ENCODE data around the gene BHLHE40.

BHLHE40 gene

GRCh38 chr3:5010706-5011554 is 31.7 kb downstream of the BHLHE40 start:
- no peak for TF ChIP-seq CTCF (IDR thresholded peaks at IDR 0.05; ENCODE audit: borderline replicate concordance, control extremely low read depth, extremely low read depth, insufficient read depth, missing control alignments)
- DNase-seq (ENCODE audit: low spot score) = no peak
- in situ Hi-C loops (cut with MboI; ENCODE audit: low sequenced_read_pairs, unreplicated experiment) = no loop called here

DNA sequence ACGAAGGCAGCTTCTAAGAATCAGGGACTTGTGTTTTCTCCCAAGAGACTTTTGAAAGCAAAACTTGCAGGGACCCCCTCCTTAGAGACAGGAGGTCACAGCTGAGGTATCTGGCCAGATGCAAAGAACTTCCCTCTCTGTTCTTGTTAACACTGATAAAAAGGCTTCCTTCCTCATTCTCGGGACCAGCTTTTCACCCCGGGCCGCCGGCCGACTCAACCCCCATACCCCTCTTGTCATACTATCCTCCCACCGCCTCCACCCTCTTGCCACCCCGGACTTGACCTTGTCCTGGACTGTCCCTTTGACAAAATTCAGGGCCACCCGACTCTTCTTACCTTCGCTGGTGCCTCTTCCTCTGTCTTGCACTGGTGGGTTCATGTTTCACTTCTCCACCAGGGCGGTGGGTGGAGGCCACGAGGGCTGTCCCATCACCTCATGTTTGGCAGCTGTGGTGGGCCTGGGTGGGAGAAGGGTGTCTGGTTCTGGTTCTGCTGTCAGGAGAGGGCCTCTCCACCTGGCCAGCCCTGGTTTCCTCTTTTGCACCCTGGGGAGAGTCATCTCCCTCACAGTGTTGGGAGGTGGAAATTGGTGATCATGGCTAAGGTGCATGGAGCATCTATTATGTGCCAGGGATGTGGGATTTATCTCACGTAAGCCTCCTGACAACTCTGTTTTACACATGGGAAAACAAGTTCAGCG is 32.5 kb downstream of the BHLHE40 start:
- peak; percentile 78 for DNase-seq (ENCODE audit: low spot score)
- no peak for TF ChIP-seq CTCF (IDR thresholded peaks at IDR 0.05; ENCODE audit: borderline replicate concordance, control extremely low read depth, extremely low read depth, insufficient read depth, missing control alignments)
- in situ Hi-C loops (cut with MboI; ENCODE audit: low sequenced_read_pairs, unreplicated experiment) = no loop called here

- no peak for DNase-seq (ENCODE audit: low spot score)
- no peak for TF ChIP-seq CTCF (IDR thresholded peaks at IDR 0.05; ENCODE audit: borderline replicate concordance, control extremely low read depth, extremely low read depth, insufficient read depth, missing control alignments)
Observed at GRCh38 chr3:5012367-5012766, 33.1 kb downstream of the BHLHE40 start.

GRCh38 chr3:5013021-5013906 is 34.0 kb downstream of the BHLHE40 start:
- DNase-seq (ENCODE audit: low spot score) = no peak
- no peak for TF ChIP-seq CTCF (IDR thresholded peaks at IDR 0.05; ENCODE audit: borderline replicate concordance, control extremely low read depth, extremely low read depth, insufficient read depth, missing control alignments)
- in situ Hi-C loops (cut with MboI; ENCODE audit: low sequenced_read_pairs, unreplicated experiment) = no loop called here

More at GRCh38 chr3:5012367-5012766, 33.1 kb downstream of the BHLHE40 start:
- in situ Hi-C loops (cut with MboI; ENCODE audit: low sequenced_read_pairs, unreplicated experiment) = no loop called here

DNA sequence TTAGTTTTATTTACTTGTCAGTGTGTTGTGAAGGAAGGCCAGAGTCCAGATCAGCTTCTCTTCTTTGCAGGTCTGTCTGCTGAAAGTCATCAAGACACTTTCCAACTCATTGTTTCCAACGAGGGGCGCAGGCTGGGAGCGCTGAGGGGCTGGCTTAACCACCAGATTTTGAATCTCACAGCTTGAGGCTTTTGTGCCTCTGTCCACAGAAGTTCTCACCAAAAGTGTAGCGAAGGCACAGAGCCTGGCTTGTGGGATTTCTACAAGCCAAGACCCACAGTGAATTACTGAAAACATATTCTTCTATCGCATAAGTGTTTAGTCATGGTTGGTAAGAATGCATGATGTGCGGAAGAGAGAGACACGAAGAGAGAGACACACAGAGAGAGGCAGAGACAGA is 35.2 kb downstream of the BHLHE40 start:
- in situ Hi-C loops (cut with MboI; ENCODE audit: low sequenced_read_pairs, unreplicated experiment) = no loop called here
- TF ChIP-seq CTCF (IDR thresholded peaks at IDR 0.05; ENCODE audit: borderline replicate concordance, control extremely low read depth, extremely low read depth, insufficient read depth, missing control alignments) = no peak
- DNase-seq (ENCODE audit: low spot score) = no peak

DNA sequence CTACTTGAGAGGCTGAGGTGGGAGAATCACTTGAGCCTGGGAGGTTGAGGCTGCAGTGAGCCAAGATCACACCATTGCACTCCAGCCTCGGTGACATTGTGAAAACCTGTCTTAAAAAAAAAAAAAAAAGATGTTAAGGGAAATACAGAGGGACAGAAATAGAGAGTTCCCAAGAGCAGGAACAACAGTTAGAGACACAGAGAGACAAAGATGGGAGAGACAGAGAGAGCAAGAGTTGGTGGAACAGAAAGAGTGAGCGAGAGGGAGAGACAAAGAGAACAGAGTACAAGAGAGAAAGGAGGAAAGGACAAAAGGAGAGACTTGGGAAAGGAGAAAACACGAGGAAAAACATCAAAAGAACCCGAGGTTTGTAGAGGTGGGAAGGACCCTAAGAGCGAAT is 35.8 kb downstream of the BHLHE40 start:
- no peak for DNase-seq (ENCODE audit: low spot score)
- in situ Hi-C loops (cut with MboI; ENCODE audit: low sequenced_read_pairs, unreplicated experiment) = no loop called here
- TF ChIP-seq CTCF (IDR thresholded peaks at IDR 0.05; ENCODE audit: borderline replicate concordance, control extremely low read depth, extremely low read depth, insufficient read depth, missing control alignments) = no peak
